H9 (cell line): ENCODE results near the gene SH3GL2. TPM values are rescaled to one million over a fixed set of nuclear protein-coding genes. Genes with fewer than 3 reads are reported as not detected.

Source experiments
- DNase-seq: peaks from one replicate; pipeline ENCODE4 v3.0.0-alpha.2; 2017
- H2AFZ ChIP-seq: one replicate; pipeline ENCODE4 v1.6.1; 2013; ENCODE audit warnings: mild to moderate bottlenecking, low read length, control low read depth, moderate library complexity
- H2AK5ac ChIP-seq: 2 replicates; pipeline ENCODE4 v1.6.1; 2013; ENCODE audit warnings: low read length, control low read depth, mixed read lengths; ENCODE audit not compliant: insufficient read length
- H2BK120ac ChIP-seq: one replicate; pipeline ENCODE4 v1.6.1; 2013; ENCODE audit warnings: low read depth, mild to moderate bottlenecking, low read length, control low read depth, inconsistent platforms; ENCODE audit not compliant: poor library complexity, severe bottlenecking
- H2BK12ac ChIP-seq: 2 replicates; pipeline ENCODE4 v1.6.1; 2013; ENCODE audit warnings: low read length, control low read depth, mixed read lengths, low read depth; ENCODE audit not compliant: insufficient read length
- H2BK15ac ChIP-seq: 2 replicates; pipeline ENCODE4 v1.6.1; 2013; ENCODE audit warnings: low read depth, low read length, control low read depth
- H2BK20ac ChIP-seq: one replicate; pipeline ENCODE4 v1.6.1; 2013; ENCODE audit warnings: low read depth, mild to moderate bottlenecking, low read length, control low read depth, inconsistent platforms; ENCODE audit not compliant: poor library complexity, severe bottlenecking
- H2BK5ac ChIP-seq: 2 replicates; pipeline ENCODE4 v1.6.1; 2013; ENCODE audit warnings: low read length, control low read depth, mixed read lengths; ENCODE audit not compliant: insufficient read length
- H3K14ac ChIP-seq: 2 replicates; pipeline ENCODE4 v1.6.1; 2013; ENCODE audit warnings: low read length, control low read depth; ENCODE audit not compliant: insufficient read depth
- H3K18ac ChIP-seq: 2 replicates; pipeline ENCODE4 v1.6.1; 2013; ENCODE audit warnings: low read depth, mild to moderate bottlenecking, mixed read lengths, low read length, control low read depth; ENCODE audit not compliant: insufficient read length
- H3K23ac ChIP-seq: 2 replicates; pipeline ENCODE4 v1.6.1; 2013; ENCODE audit warnings: low read length, control low read depth, mixed read lengths, low read depth; ENCODE audit not compliant: insufficient read length
- H3K23me2 ChIP-seq: 2 replicates; pipeline ENCODE4 v1.6.1; 2013; ENCODE audit warnings: low read depth, mild to moderate bottlenecking, mixed read lengths, low read length, control low read depth; ENCODE audit not compliant: insufficient read length, poor library complexity, severe bottlenecking
- H3K27ac ChIP-seq: 2 replicates; pipeline ENCODE4 v1.5.1; 2013; ENCODE audit warnings: low read length, control low read depth, mixed read lengths, low read depth; ENCODE audit not compliant: insufficient read length
- H3K27me3 ChIP-seq: 2 replicates; pipeline ENCODE4 v1.6.1; 2013; ENCODE audit warnings: low read length, control low read depth, inconsistent platforms; ENCODE audit not compliant: insufficient read depth
- H3K4ac ChIP-seq: 2 replicates; pipeline ENCODE4 v1.6.1; 2013; ENCODE audit warnings: low read depth, mild to moderate bottlenecking, control low read depth, inconsistent platforms, low read length, moderate library complexity
- H3K4me1 ChIP-seq: 2 replicates; pipeline ENCODE4 v1.6.1; 2013; ENCODE audit warnings: low read length, control low read depth, inconsistent platforms; ENCODE audit not compliant: insufficient read depth
- H3K4me2 ChIP-seq: 2 replicates; pipeline ENCODE4 v1.6.1; 2013; ENCODE audit warnings: low read length, control low read depth, mixed read lengths; ENCODE audit not compliant: insufficient read length, insufficient read depth
- H3K56ac ChIP-seq: 2 replicates; pipeline ENCODE4 v1.6.1; 2013; ENCODE audit warnings: low read depth, mild to moderate bottlenecking, mixed read lengths, low read length, control low read depth; ENCODE audit not compliant: insufficient read length
- H3K79me1 ChIP-seq: 2 replicates; pipeline ENCODE4 v1.6.1; 2013; ENCODE audit warnings: low read depth, mild to moderate bottlenecking, moderate library complexity, low read length, control low read depth, inconsistent platforms; ENCODE audit not compliant: insufficient read depth, poor library complexity, severe bottlenecking
- H3K79me2 ChIP-seq: 2 replicates; pipeline ENCODE4 v1.6.1; 2013; ENCODE audit warnings: low read length, control low read depth, inconsistent platforms; ENCODE audit not compliant: insufficient read depth
- H3K9ac ChIP-seq: 2 replicates; pipeline ENCODE4 v1.6.1; 2013; ENCODE audit warnings: low read length, control low read depth, mixed read lengths; ENCODE audit not compliant: insufficient read length; ENCODE audit errors: extremely low read depth
- H3K9me3 ChIP-seq: one replicate; pipeline ENCODE4 v1.6.1; 2013; ENCODE audit warnings: low read depth, low read length, inconsistent platforms; ENCODE audit not compliant: control insufficient read depth
- H3T11ph ChIP-seq: one replicate; pipeline ENCODE4 v1.6.1; 2013; ENCODE audit warnings: mild to moderate bottlenecking, low read length, control low read depth, inconsistent platforms
- H4K20me1 ChIP-seq: one replicate; pipeline ENCODE4 v1.6.1; 2013; ENCODE audit not compliant: control insufficient read depth, insufficient read length, insufficient read depth
- H4K5ac ChIP-seq: 2 replicates; pipeline ENCODE4 v1.6.1; 2013; ENCODE audit warnings: low read depth, mild to moderate bottlenecking, mixed read lengths, low read length, control low read depth; ENCODE audit not compliant: insufficient read length
- H4K8ac ChIP-seq: replicated peaks from 2 replicates; pipeline ENCODE4 v1.6.1; 2013; ENCODE audit warnings: low read length, control low read depth, mixed read lengths, low read depth; ENCODE audit not compliant: insufficient read length
- H4K91ac ChIP-seq: 2 replicates; pipeline ENCODE4 v1.6.1; 2013; ENCODE audit warnings: low read depth, mild to moderate bottlenecking, moderate library complexity, mixed read lengths, low read length, control low read depth; ENCODE audit not compliant: insufficient read length
- H3K27ac Mint-ChIP-seq, 3 experiments: 2 replicates in 2 of 3; 3 replicates in 1 of 3; pipeline ENCODE4 v1.8.0; 2020 to 2021; ENCODE audit warnings: mixed read lengths in 3 of 3, mild to moderate bottlenecking in 1 of 3, moderate library complexity in 1 of 3
- H3K27me3 Mint-ChIP-seq: 2 replicates; pipeline ENCODE4 v1.8.0; 2021; ENCODE audit warnings: low read depth, mild to moderate bottlenecking, moderate library complexity, mixed read lengths
- H3K36me3 Mint-ChIP-seq, 3 experiments: 2 replicates in 2 of 3; 3 replicates in 1 of 3; pipeline ENCODE4 v1.8.0; 2020 to 2021; ENCODE audit warnings: low read depth in 3 of 3, mixed read lengths in 3 of 3; ENCODE audit not compliant: insufficient read depth in 1 of 3
- H3K4me1 Mint-ChIP-seq, 2 experiments: 2 replicates each; pipeline ENCODE4 v1.8.0; 2020; ENCODE audit warnings: mixed read lengths in 2 of 2
- H3K4me3 Mint-ChIP-seq, 2 experiments: 2 replicates in 1 of 2; 3 replicates in 1 of 2; pipeline ENCODE4 v1.8.0; 2020 to 2021; ENCODE audit warnings: mild to moderate bottlenecking in 2 of 2, mixed read lengths in 2 of 2, moderate library complexity in 1 of 2
- H3K9me3 Mint-ChIP-seq, 2 experiments: 2 replicates in 1 of 2; 3 replicates in 1 of 2; pipeline ENCODE4 v1.8.0; 2020; ENCODE audit warnings: mild to moderate bottlenecking in 2 of 2, mixed read lengths in 2 of 2, moderate library complexity in 1 of 2
- CTCF ChIP-seq: fragments of 200-600 bp; sonication (generic); conservative IDR thresholded peaks from 3 replicates; pipeline ENCODE4 v1.8.0; 2021; ENCODE audit warnings: antibody characterized with exemption, mild to moderate bottlenecking
- WGBS: extraction: QIAGEN DNeasy Blood & Tissue Kit; methylation state at CpG from one replicate; pipeline ENCODE4 v1.1.7; 2013; ENCODE audit warnings: missing lambda C conversion rate, low lambda C conversion rate, mixed read lengths; ENCODE audit not compliant: insufficient read length; ENCODE audit errors: extremely low coverage; 5-methylcytosine and 5-hydroxymethylcytosine counted together
- total RNA-seq: library from RNA; stranded (reverse); gene quantifications from 2 replicates; pipeline ENCODE4 v1.2.1, GENCODE V29; 2021

Gene SH3GL2
- total RNA-seq, 1 experiment from 2014 or later: 6.5 TPM

GRCh38 chr9:17600962-17601593 lies 22.2 kb downstream of the SH3GL2 start:
- no peak for TF ChIP-seq CTCF
- Histone ChIP-seq H3K23ac (no peak overlapping the region), H3K4me1 (no peaks in the 10 kb centered on the region), H3K56ac (no peak overlapping the region), H3K27me3 (no peaks in the 10 kb centered on the region), H3K4ac (no peak overlapping the region), H3K4me2 (no peak overlapping the region), H3K23me2 (no peaks in the 10 kb centered on the region), H3K79me1 (no peaks in the 10 kb centered on the region), H3K9ac (no peak overlapping the region), H3K18ac (no peak overlapping the region), H3T11ph (no peak overlapping the region), H3K79me2 (no peaks in the 10 kb centered on the region), H2BK120ac (no peak overlapping the region), H4K20me1 (no peaks in the 10 kb centered on the region), H2BK15ac (no peak overlapping the region), H2BK12ac (no peak overlapping the region), H2BK5ac (no peak overlapping the region), H3K27ac (no peak overlapping the region), H4K5ac (no peak overlapping the region), H2AK5ac (no peak overlapping the region), H4K91ac (no peak overlapping the region), H4K8ac (no peak overlapping the region), H2BK20ac (no peak overlapping the region), H3K14ac (no peak overlapping the region), H3K9me3 (no peaks in the 10 kb centered on the region), H2AFZ (no peak overlapping the region)
- Mint-ChIP-seq H3K27me3 (no peaks in the 10 kb centered on the region; the same call in 1 of the 2 replicates), H3K9me3 (no peaks in the 10 kb centered on the region), H3K4me1 (peaks cover 0 to 3% of the 10 kb centered on the region in 2 experiments; a peak in 1 of 4 replicates), H3K36me3 (no peaks in the 10 kb centered on the region), H3K27ac (no peak overlapping the region), H3K4me3 (no peak overlapping the region)
- no peak for DNase-seq
- WGBS: no CpG with 5 or more reads among the region's 5 CpGs
